Activated T-helper 1 cell treated with anti-CD3 and anti-CD28 coated beads, Interleukin-12 subunit alpha, Interleukin-12 subunit beta, Interleukin-2, Interleukin-4 antibody, amounts not matched to agents 30 ng/mL and 10 ng/mL and 1 ng/mL, durations not matched to agents 14 hours and 24 hours and 36 hours (primary cell): ENCODE measurements around the gene SLC26A4. TPM values are rescaled to one million over a fixed set of nuclear protein-coding genes. Genes with fewer than 3 reads are reported as not detected.
"Not testable (repeated sequence)": the region's sequence is repeated elsewhere in the genome, so short reads cannot be mapped to it uniquely, and the experiment has no call there.

Experiments used
- DNase-seq: peaks from one replicate; pipeline ENCODE4 v3.0.0; 2021; ENCODE audit warnings: low spot score
- H3K27ac Mint-ChIP-seq: one replicate; pipeline ENCODE4 v1.8.0; 2021; ENCODE audit warnings: mild to moderate bottlenecking, mixed read lengths
- H3K27me3 Mint-ChIP-seq: one replicate; pipeline ENCODE4 v1.8.0; 2022; ENCODE audit warnings: mild to moderate bottlenecking, moderate library complexity, mixed read lengths; ENCODE audit not compliant: insufficient read depth
- H3K36me3 Mint-ChIP-seq: one replicate; pipeline ENCODE4 v1.8.0; 2021; ENCODE audit warnings: low read depth, mixed read lengths
- H3K4me1 Mint-ChIP-seq: one replicate; pipeline ENCODE4 v1.8.0; 2021; ENCODE audit warnings: low read depth, mixed read lengths
- H3K4me3 Mint-ChIP-seq: one replicate; pipeline ENCODE4 v1.8.0; 2021; ENCODE audit warnings: mild to moderate bottlenecking, moderate library complexity, mixed read lengths
- H3K9me3 Mint-ChIP-seq: one replicate; pipeline ENCODE4 v1.8.0; 2021; ENCODE audit warnings: mixed read lengths
- intact Hi-C: fragments of 100-400 bp; cut with micrococcal nuclease; formaldehyde crosslinking; loops from one replicate; pipeline ENCODE4 v1.15.1; 2024
- total RNA-seq: library from RNA; stranded (reverse); gene quantifications from 2 replicates; pipeline ENCODE4 v1.2.3, GENCODE V29; 2022

Gene SLC26A4
- total RNA-seq, 1 donor from 2014 or later = 7.9 TPM

DNA sequence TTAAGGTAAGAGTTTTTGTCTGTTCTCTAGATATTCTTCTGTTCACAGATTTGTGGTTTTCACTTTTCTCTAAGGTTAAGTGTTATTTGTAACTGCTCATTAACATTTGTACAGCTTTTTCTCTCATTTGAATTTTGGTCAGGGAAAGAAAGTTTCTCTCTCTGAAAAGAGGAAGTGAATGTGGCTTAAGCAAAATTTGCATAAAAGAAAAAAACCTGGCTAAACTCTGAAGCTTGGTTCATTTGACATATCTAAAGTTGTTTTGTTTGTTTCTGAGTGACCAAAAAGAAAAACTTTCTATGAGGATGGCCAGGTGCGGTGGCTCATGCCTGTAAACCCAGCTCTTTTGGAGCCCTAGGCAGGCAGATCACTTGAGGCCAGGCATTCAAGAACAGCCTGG, 22.0 kb upstream of the SLC26A4 start:
- Mint-ChIP-seq H3K9me3 (peaks cover 16% of the 10 kb centered on the region), H3K36me3 (peaks cover 21% of the 10 kb centered on the region), H3K4me3 (peak overlapping the region; percentile 20), H3K27ac (no peak overlapping the region), H3K27me3 (peaks cover 4% of the 10 kb centered on the region), H3K4me1 (peaks cover 50% of the 10 kb centered on the region)
- no peak for DNase-seq
- intact Hi-C loops = loop anchor here (1.0 kb wide), 1 partner anchor 21 kb away; no protein-coding TSS in a partner anchor

- H3K27me3 Mint-ChIP-seq, intact Hi-C loops, H3K27ac Mint-ChIP-seq, DNase-seq, H3K4me3 Mint-ChIP-seq: not testable (repeated sequence)
- Mint-ChIP-seq H3K4me1 (peaks cover 50% of the 10 kb centered on the region), H3K36me3 (peaks cover 19% of the 10 kb centered on the region), H3K9me3 (peaks cover 19% of the 10 kb centered on the region)
Measured at GRCh38 chr7:107639070-107639469, 21.6 kb upstream of the SLC26A4 start.

GRCh38 chr7:107641676-107642075, 19.0 kb upstream of the SLC26A4 start:
- Mint-ChIP-seq H3K36me3 (peaks cover 25% of the 10 kb centered on the region), H3K27me3 (peaks cover 4% of the 10 kb centered on the region), H3K27ac (no peak overlapping the region), H3K4me3 (no peak overlapping the region), H3K9me3 (peaks cover 30% of the 10 kb centered on the region), H3K4me1 (peaks cover 45% of the 10 kb centered on the region)
- DNase-seq = no peak
- intact Hi-C loops = no loop called here

DNA sequence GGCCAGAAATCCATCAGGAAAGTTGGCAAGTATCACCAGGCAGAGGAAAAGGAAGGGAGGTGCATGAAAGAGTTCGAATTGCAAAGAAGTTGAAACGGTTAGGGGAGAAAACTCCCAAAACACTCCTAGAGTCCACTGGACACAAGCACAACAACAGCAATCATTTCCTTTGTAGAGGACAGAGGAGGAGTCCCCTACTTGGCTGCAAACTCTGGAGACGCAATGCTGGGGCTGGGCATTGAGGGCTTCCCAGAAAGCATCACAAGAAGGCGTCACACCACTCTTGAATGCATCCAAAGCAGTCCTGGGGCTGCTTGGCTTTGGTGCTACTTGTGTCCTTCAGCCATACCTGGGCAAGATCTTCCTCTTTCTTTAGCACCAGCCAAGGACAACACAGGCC, 18.1 kb upstream of the SLC26A4 start:
- Mint-ChIP-seq H3K9me3 (peaks cover 31% of the 10 kb centered on the region), H3K27ac (no peak overlapping the region), H3K4me1 (peaks cover 45% of the 10 kb centered on the region), H3K27me3 (peaks cover 7% of the 10 kb centered on the region), H3K4me3 (no peak overlapping the region), H3K36me3 (peaks cover 23% of the 10 kb centered on the region)
- intact Hi-C loops = no loop called here
- DNase-seq = no peak

DNA sequence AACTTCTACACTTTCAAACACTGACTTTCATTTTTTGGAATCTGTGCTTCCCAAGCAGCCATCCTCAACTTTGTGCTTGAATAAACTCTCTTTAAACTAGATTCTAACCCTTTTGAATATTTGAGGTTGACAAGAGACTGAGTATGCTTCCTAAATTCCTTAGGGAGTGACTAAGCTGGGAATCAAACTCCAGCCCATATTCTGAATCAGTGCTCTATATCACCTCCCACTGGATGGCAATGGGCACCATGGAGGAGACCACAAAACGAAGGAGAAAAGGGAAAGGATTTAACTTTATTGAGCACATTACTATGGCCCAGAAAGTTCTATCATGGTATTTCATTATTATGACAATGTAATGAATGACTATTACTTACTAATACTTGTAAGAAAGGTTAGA, 17.2 kb upstream of the SLC26A4 start:
- Mint-ChIP-seq H3K4me3 (no peak overlapping the region), H3K4me1 (peaks cover 38% of the 10 kb centered on the region), H3K9me3 (peaks cover 22% of the 10 kb centered on the region), H3K27me3 (peaks cover 10% of the 10 kb centered on the region), H3K27ac (no peak overlapping the region), H3K36me3 (peaks cover 17% of the 10 kb centered on the region)
- intact Hi-C loops = no loop called here
- no peak for DNase-seq

DNA sequence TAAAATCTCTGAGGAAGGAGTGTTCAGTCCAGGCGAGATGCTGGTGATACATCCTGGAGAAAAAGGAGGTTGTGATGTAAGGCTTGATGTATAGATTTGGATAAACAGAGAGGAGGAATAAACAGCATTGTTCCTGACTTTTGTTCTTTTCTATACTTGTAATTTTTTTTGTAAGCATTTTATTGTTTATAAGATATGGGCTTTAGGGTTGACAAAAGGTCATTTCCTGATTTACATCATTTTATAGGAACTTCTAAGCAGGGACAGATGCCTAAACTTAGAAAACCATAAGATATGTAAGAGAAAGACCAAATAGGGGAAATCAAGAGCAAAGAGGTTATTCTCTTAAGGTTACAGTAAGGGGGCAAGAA, 16.7 kb upstream of the SLC26A4 start:
- peaks cover 21% of the 10 kb centered on the region for H3K9me3 Mint-ChIP-seq
- peak overlapping the region; percentile 4 for H3K27ac Mint-ChIP-seq
- H3K4me3 Mint-ChIP-seq = peak overlapping the region; percentile 23

GRCh38 chr7:107644309-107644974, 16.2 kb upstream of the SLC26A4 start:
- H3K27ac Mint-ChIP-seq = peak overlapping the region; percentile 4
- H3K4me1 Mint-ChIP-seq = peaks cover 28% of the 10 kb centered on the region
- no peak for DNase-seq
- H3K36me3 Mint-ChIP-seq = peaks cover 17% of the 10 kb centered on the region
- intact Hi-C loops = no loop called here
- H3K4me3 Mint-ChIP-seq = peak overlapping the region; percentile 23
- H3K9me3 Mint-ChIP-seq = peaks cover 23% of the 10 kb centered on the region
- peaks cover 10% of the 10 kb centered on the region for H3K27me3 Mint-ChIP-seq

More for the DNA sequence above, 16.7 kb upstream of the SLC26A4 start:
- Mint-ChIP-seq H3K27me3 (peaks cover 10% of the 10 kb centered on the region), H3K36me3 (peaks cover 15% of the 10 kb centered on the region), H3K4me1 (peaks cover 33% of the 10 kb centered on the region)
- DNase-seq = no peak
- intact Hi-C loops = no loop called here

DNA sequence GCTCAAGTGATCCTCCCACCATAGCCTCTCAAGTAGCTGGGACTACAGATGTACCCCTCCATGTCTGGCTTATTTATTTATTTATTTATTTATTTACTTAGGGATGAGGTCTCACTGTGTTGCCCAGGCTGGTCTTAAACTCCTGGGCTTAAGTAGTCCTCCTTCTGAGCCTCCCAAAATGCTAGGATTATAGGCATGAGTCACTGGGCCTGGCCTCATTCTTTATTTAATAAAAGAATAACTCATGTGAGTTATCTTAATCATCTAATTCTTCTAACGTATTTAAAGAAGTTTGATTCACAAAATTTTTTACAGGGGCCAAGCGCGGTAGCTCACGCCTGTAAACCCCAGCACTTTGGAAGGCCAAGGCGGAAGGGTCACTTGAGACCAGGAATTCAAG, 8.0 kb upstream of the SLC26A4 start:
- Mint-ChIP-seq H3K36me3 (peaks cover 12% of the 10 kb centered on the region), H3K4me3 (no peak overlapping the region), H3K9me3 (peaks cover 5% of the 10 kb centered on the region), H3K4me1 (peaks cover 21% of the 10 kb centered on the region), H3K27me3 (peaks cover 3% of the 10 kb centered on the region), H3K27ac (no peak overlapping the region)
- DNase-seq = no peak
- intact Hi-C loops = no loop called here

DNA sequence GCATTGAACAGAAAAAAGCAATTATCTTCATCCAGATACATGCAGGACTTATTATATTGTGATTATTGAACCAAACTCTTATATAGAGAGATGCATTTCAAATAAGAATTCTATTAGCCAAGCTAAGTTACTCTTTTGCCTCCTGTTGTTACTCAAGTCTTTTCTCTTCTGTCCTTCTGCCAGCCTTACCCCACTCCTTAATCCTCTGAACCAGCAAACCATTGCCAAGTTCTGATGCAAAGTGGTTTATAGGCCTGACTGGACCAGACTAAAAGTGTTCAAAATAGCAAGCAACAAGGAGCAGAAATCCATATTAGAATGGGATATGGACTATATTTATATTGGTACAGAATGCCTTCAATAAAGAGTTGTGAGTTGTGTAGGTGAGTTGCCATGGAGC, 2.2 kb upstream of the SLC26A4 start:
- Mint-ChIP-seq H3K9me3 (no peaks in the 10 kb centered on the region), H3K4me1 (peaks cover 61% of the 10 kb centered on the region), H3K27ac (peak overlapping the region; percentile 89), H3K4me3 (no peak overlapping the region), H3K36me3 (peaks cover 5% of the 10 kb centered on the region), H3K27me3 (peaks cover 2% of the 10 kb centered on the region)
- no peak for DNase-seq
- intact Hi-C loops = loop anchor here (5.0 kb wide), 1 partner anchor 36 kb away; no protein-coding TSS in a partner anchor

- Mint-ChIP-seq H3K4me3 (peak overlapping the region; percentile 96), H3K4me1 (peaks cover 53% of the 10 kb centered on the region), H3K27ac (peak overlapping the region; percentile 89), H3K27me3 (peaks cover 2% of the 10 kb centered on the region), H3K9me3 (no peaks in the 10 kb centered on the region), H3K36me3 (peaks cover 3% of the 10 kb centered on the region)
- DNase-seq = peak; percentile 67
- intact Hi-C loops = loop anchor here (1.0 to 10.0 kb wide), 14 partner anchors 21 to 1375 kb away; partner anchors contain the start of genes BCAP29, COG5, DLD and DUS4L
Measured at GRCh38 chr7:107659666-107660065, 962 bp upstream of the SLC26A4 start.

DNA sequence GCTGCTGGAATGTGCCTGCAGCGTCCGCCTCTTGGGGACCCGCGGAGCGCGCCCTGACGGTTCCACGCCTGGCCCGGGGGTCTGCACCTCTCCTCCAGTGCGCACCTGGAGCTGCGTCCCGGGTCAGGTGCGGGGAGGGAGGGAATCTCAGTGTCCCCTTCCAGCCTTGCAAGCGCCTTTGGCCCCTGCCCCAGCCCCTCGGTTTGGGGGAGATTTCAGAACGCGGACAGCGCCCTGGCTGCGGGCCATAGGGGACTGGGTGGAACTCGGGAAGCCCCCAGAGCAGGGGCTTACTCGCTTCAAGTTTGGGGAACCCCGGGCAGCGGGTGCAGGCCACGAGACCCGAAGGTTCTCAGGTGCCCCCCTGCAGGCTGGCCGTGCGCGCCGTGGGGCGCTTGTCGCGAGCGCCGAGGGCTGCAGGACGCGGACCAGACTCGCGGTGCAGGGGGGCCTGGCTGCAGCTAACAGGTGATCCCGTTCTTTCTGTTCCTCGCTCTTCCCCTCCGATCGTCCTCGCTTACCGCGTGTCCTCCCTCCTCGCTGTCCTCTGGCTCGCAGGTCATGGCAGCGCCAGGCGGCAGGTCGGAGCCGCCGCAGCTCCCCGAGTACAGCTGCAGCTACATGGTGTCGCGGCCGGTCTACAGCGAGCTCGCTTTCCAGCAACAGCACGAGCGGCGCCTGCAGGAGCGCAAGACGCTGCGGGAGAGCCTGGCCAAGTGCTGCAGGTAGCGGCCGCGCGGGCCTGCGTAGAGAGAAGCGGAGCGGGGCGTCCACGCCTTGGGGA, 645 bp downstream of the SLC26A4 start:
- H3K4me3 Mint-ChIP-seq = peak overlapping the region; percentile 96
- H3K27ac Mint-ChIP-seq = peak overlapping the region; percentile 92
- peaks cover 3% of the 10 kb centered on the region for H3K27me3 Mint-ChIP-seq
- H3K4me1 Mint-ChIP-seq = peaks cover 40% of the 10 kb centered on the region
- H3K9me3 Mint-ChIP-seq = no peaks in the 10 kb centered on the region
- peaks cover 1% of the 10 kb centered on the region for H3K36me3 Mint-ChIP-seq
- intact Hi-C loops = loop anchor here (2.0 to 10.0 kb wide), 5 partner anchors 56 to 1376 kb away; partner anchors contain the start of genes NAMPT and PIK3CG
- peak; percentile 55 for DNase-seq

GRCh38 chr7:107661865-107662379, 1.3 kb downstream of the SLC26A4 start:
- Mint-ChIP-seq H3K27ac (peak overlapping the region; percentile 92), H3K9me3 (no peaks in the 10 kb centered on the region), H3K27me3 (peaks cover 3% of the 10 kb centered on the region), H3K4me3 (peak overlapping the region; percentile 96), H3K36me3 (peaks cover 1% of the 10 kb centered on the region), H3K4me1 (peaks cover 40% of the 10 kb centered on the region)
- DNase-seq = no peak
- intact Hi-C loops = loop anchor here (2.0 to 10.0 kb wide), 5 partner anchors 57 to 1377 kb away; partner anchors contain the start of genes NAMPT and PIK3CG

DNA sequence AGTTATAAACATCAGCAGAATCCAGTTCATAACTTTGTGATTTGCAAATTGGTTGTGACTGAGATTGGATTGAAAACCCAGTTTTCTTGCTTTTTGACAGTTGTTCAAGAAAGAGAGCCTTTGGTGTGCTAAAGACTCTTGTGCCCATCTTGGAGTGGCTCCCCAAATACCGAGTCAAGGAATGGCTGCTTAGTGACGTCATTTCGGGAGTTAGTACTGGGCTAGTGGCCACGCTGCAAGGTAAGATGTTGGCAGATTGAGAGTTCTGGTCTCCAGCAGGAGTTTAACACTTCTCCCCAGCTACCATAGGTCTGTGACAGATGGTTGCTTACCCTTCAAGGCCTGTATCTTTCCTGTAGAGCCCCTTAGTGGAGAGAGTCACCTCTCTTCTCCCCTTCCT, 2.6 kb downstream of the SLC26A4 start:
- Mint-ChIP-seq H3K36me3 (peaks cover 1% of the 10 kb centered on the region), H3K4me1 (peaks cover 34% of the 10 kb centered on the region), H3K4me3 (no peak overlapping the region), H3K27ac (no peak overlapping the region), H3K9me3 (no peaks in the 10 kb centered on the region), H3K27me3 (peaks cover 3% of the 10 kb centered on the region)
- no peak for DNase-seq
- intact Hi-C loops = loop anchor here (5.0 to 10.0 kb wide), 4 partner anchors 198 to 1378 kb away; partner anchors contain the start of genes NAMPT and PIK3CG
